Panc1 (cell line): ENCODE results near the gene SLC4A7. TPM values are rescaled to one million over a fixed set of nuclear protein-coding genes. Genes with fewer than 3 reads are reported as not detected.

Experiments used
- ATAC-seq: fragments of 200-7000 bp; cut with Tn5 transposase; 2 replicates; pipeline ENCODE4 v1.9.1; 2020; ENCODE audit warnings: mild to moderate bottlenecking, moderate library complexity
- BruUV-seq: library from RNA; stranded (reverse); fragments of 400-500 nt; replicated peaks from 2 replicates; lab custom pipeline; 2021; lab: Mats Ljungman, UMichigan
- CTCF ChIA-PET: fragments of 300-600 bp; sonication (Branson Sonifier 250); formaldehyde crosslinking; loops from one replicate; lab custom pipeline; 2022; ENCODE audit warnings: antibody characterized with exemption; lab: Charles Lee
- POLR2A ChIA-PET: fragments of 300-600 bp; sonication (Branson Sonifier 250); formaldehyde crosslinking; loops from one replicate; lab custom pipeline; 2022; ENCODE audit warnings: antibody characterized with exemption; lab: Charles Lee
- DNase-seq: peaks from one replicate; pipeline ENCODE4 v3.0.0-alpha.2; 2010; ENCODE audit warnings: low read depth, low spot score
- H3K27ac ChIP-seq: 2 replicates; pipeline ENCODE4 v1.5.1; 2011; ENCODE audit warnings: mild to moderate bottlenecking, low read length, inconsistent platforms
- H3K27me3 ChIP-seq: fragments of 200-500 bp; sonication (Bioruptor generic); 2 replicates; pipeline ENCODE4 v1.6.0; 2014; ENCODE audit warnings: low read length, inconsistent platforms; ENCODE audit not compliant: control insufficient read depth, insufficient read depth
- H3K36me3 ChIP-seq: fragments of 200-500 bp; sonication (Bioruptor generic); 2 replicates; pipeline ENCODE4 v1.5.1; 2014; ENCODE audit warnings: inconsistent platforms, mild to moderate bottlenecking, low read length, moderate library complexity; ENCODE audit not compliant: control insufficient read depth, insufficient read depth
- H3K4me1 ChIP-seq: 2 replicates; pipeline ENCODE4 v1.5.1; 2011; ENCODE audit warnings: inconsistent platforms, mild to moderate bottlenecking, low read length, moderate library complexity; ENCODE audit not compliant: control insufficient read depth, insufficient read depth
- H3K4me3 ChIP-seq, 2 experiments: 2 replicates each; pipeline ENCODE4 v1.5.1; 2011 to 2012; ENCODE audit warnings: low read depth in 2 of 2, low read length in 2 of 2, mild to moderate bottlenecking in 2 of 2, inconsistent platforms in 1 of 2, moderate library complexity in 1 of 2
- H3K9me3 ChIP-seq: fragments of 200-500 bp; sonication (Bioruptor generic); 2 replicates; pipeline ENCODE4 v1.5.1; 2014; ENCODE audit warnings: low read depth, mild to moderate bottlenecking, inconsistent platforms, low read length, moderate library complexity; ENCODE audit not compliant: control insufficient read depth, insufficient read depth
- POLR2AphosphoS5 ChIP-seq: IDR thresholded peaks from 2 replicates; pipeline ENCODE4 v1.6.1; 2012; ENCODE audit warnings: mild to moderate bottlenecking, low read depth, low read length, moderate library complexity
- SIN3A ChIP-seq: IDR thresholded peaks from 2 replicates; pipeline ENCODE4 v1.6.1; 2012; ENCODE audit warnings: low read depth, mild to moderate bottlenecking, low read length, moderate library complexity, borderline replicate concordance; ENCODE audit not compliant: insufficient read depth
- TCF7L2 ChIP-seq: IDR thresholded peaks from 2 replicates; pipeline ENCODE4 v1.6.1; 2011; ENCODE audit warnings: mild to moderate bottlenecking, low read depth, low read length, inconsistent platforms
- in situ Hi-C: cut with HindIII; loops from 2 replicates; pipeline ENCODE4 v1.10.0; 2016; ENCODE audit warnings: low sequenced_read_pairs, low pct_unique_long_range_greater_than_20kb
- intact Hi-C: fragments of 100-400 bp; cut with micrococcal nuclease; formaldehyde crosslinking; loops from one replicate; pipeline ENCODE4 v1.10.0; 2022; ENCODE audit not compliant: unreplicated experiment
- total RNA-seq: library from RNA; stranded (reverse); gene quantifications from one replicate; pipeline ENCODE4 v1.2.1, GENCODE V29; 2021; ENCODE audit not compliant: unreplicated experiment
- TF ChIP-seq, protein P1 (sequence below): fragments of 450-650 bp; IDR thresholded peaks from 2 replicates; pipeline ENCODE4 v1.5.1; 2017; ENCODE audit warnings: mild to moderate bottlenecking
- TF ChIP-seq, protein P2 (sequence below), 2 experiments: IDR thresholded peaks; 2 replicates each; pipeline ENCODE4 v1.6.1; 2011 to 2012; ENCODE audit warnings: low read depth in 2 of 2, control low read depth in 1 of 2, low read length in 1 of 2, mild to moderate bottlenecking in 1 of 2, moderate library complexity in 1 of 2; ENCODE audit not compliant: insufficient read depth in 1 of 2

SLC4A7 gene
- total RNA-seq, 1 experiment from 2014 or later: 99.4 TPM

DNA sequence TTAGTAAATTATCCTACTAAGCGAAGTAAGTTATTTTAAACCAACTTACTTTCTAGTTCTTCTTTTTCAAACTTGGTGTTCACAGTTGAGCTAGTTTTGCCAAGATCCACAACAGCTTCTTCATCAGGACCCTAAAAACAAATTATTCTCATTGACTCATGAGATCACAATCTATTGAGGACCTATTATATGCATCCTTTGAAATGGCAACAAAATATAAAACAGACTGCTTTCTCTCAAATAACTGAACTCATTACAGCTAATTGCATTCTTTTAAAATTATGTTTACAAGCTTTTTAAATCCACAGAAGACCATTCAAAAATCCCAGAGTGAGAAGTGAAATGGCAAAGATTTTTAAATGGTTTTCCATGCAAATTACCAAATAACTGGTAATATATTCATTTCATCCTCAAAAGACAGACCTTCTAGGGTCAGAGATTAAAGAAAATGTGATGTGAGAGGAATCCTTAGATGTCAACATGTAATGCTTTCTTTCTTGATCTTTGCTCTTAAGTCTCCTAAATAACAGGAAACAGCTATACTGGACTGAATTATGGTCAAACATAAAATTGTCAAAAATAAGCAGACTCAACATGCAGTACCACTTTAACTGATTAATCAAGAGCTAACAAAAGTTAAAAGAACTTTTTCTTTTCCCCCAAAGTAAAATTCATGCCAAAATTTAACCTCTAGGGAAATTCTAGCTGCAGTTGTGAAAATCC lies 31.7 kb downstream of the SLC4A7 start:
- intact Hi-C loops (no loop called here), in situ Hi-C loops (no loop called here)
- peak overlapping the region; percentile 57 for H3K27ac ChIP-seq
- DNase-seq: no peak
- BruUV-seq: no TSS peak
- ChIA-PET CTCF (interaction anchor here (0.7 kb wide), 1 partner anchor 286 kb away, joined by 3 read pairs; no protein-coding TSS in a partner anchor), POLR2A (no interaction called here)
- peaks cover 21% of the 10 kb centered on the region; the same call in 1 of the 2 replicates for H3K36me3 ChIP-seq
- ATAC-seq: no peak
- H3K4me3 ChIP-seq: no peak overlapping the region
- no peaks in the 10 kb centered on the region for H3K27me3 ChIP-seq
- TF ChIP-seq TCF7L2 (no peak), SIN3A (no peak), POLR2AphosphoS5 (no peak)
- TF ChIP-seq, protein P1, sequence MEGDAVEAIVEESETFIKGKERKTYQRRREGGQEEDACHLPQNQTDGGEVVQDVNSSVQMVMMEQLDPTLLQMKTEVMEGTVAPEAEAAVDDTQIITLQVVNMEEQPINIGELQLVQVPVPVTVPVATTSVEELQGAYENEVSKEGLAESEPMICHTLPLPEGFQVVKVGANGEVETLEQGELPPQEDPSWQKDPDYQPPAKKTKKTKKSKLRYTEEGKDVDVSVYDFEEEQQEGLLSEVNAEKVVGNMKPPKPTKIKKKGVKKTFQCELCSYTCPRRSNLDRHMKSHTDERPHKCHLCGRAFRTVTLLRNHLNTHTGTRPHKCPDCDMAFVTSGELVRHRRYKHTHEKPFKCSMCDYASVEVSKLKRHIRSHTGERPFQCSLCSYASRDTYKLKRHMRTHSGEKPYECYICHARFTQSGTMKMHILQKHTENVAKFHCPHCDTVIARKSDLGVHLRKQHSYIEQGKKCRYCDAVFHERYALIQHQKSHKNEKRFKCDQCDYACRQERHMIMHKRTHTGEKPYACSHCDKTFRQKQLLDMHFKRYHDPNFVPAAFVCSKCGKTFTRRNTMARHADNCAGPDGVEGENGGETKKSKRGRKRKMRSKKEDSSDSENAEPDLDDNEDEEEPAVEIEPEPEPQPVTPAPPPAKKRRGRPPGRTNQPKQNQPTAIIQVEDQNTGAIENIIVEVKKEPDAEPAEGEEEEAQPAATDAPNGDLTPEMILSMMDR: no peak
- TF ChIP-seq, protein P2, sequence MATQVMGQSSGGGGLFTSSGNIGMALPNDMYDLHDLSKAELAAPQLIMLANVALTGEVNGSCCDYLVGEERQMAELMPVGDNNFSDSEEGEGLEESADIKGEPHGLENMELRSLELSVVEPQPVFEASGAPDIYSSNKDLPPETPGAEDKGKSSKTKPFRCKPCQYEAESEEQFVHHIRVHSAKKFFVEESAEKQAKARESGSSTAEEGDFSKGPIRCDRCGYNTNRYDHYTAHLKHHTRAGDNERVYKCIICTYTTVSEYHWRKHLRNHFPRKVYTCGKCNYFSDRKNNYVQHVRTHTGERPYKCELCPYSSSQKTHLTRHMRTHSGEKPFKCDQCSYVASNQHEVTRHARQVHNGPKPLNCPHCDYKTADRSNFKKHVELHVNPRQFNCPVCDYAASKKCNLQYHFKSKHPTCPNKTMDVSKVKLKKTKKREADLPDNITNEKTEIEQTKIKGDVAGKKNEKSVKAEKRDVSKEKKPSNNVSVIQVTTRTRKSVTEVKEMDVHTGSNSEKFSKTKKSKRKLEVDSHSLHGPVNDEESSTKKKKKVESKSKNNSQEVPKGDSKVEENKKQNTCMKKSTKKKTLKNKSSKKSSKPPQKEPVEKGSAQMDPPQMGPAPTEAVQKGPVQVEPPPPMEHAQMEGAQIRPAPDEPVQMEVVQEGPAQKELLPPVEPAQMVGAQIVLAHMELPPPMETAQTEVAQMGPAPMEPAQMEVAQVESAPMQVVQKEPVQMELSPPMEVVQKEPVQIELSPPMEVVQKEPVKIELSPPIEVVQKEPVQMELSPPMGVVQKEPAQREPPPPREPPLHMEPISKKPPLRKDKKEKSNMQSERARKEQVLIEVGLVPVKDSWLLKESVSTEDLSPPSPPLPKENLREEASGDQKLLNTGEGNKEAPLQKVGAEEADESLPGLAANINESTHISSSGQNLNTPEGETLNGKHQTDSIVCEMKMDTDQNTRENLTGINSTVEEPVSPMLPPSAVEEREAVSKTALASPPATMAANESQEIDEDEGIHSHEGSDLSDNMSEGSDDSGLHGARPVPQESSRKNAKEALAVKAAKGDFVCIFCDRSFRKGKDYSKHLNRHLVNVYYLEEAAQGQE (IDR thresholded peaks at IDR 0.05; ENCODE audit: insufficient read depth in 1 of 2, low read depth in 2 of 2, low read length in 1 of 2): no peak
- H3K4me1 ChIP-seq: peaks cover 78% of the 10 kb centered on the region
- H3K9me3 ChIP-seq: no peaks in the 10 kb centered on the region

DNA sequence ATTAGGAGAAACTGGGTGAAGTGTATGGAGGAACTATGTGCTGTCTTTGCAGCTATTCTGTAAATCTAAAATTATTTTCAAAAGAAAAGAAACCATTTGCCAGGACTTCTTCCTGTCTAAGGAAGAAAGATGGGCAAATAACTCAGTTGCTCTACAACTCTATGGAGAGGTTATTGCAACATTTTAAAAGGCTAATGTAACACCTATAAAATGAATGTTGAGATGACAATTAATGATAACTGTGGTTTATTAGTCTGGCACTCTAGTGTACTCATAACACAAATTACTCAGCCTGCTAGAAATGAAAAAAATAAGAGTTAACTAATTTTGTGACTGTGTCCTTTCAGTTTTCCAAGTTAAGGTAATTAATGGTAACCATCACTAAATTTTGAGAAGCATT lies 32.3 kb downstream of the SLC4A7 start:
- in situ Hi-C loops: no loop called here
- CTCF ChIA-PET: no interaction called here
- no peaks in the 10 kb centered on the region for H3K9me3 ChIP-seq

DNA sequence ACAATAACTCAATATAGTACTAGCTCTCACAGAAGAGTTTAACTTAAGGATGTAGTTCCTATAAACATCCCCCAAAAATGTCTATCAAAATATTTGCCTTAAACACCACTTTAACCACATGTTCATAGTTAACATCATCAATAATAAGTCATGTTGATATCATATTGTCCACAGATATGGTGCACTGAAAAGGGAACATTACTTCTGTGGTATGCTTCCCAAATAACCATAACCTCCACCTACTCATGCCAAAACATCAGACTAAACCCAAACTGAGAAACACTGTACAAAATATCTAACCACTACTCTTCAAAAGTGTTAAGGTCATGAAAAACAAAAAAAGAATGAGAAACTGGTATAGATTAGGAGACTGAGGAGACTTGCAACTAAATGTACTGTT lies 32.9 kb downstream of the SLC4A7 start:
- H3K36me3 ChIP-seq: peaks cover 29% of the 10 kb centered on the region
- POLR2A ChIA-PET: interaction anchor here (0.7 to 1.1 kb wide), 2 partner anchors 9 to 86 kb away, joined by 3 to 7 read pairs; no protein-coding TSS in a partner anchor
- no peak overlapping the region for H3K4me3 ChIP-seq
- in situ Hi-C loops (no loop called here), intact Hi-C loops (no loop called here)
- no peaks in the 10 kb centered on the region for H3K27me3 ChIP-seq
- peak; percentile 26; the same call in 1 of the 2 replicates for ATAC-seq
- H3K9me3 ChIP-seq: no peaks in the 10 kb centered on the region
- CTCF ChIA-PET: no interaction called here
- TF ChIP-seq SIN3A (no peak), TCF7L2 (no peak), POLR2AphosphoS5 (no peak)
- TF ChIP-seq, protein P2 (IDR thresholded peaks at IDR 0.05; ENCODE audit: insufficient read depth in 1 of 2, low read depth in 2 of 2, low read length in 1 of 2): no peak
- TF ChIP-seq, protein P1: no peak
- DNase-seq: no peak
- H3K4me1 ChIP-seq: peaks cover 65% of the 10 kb centered on the region
- peak overlapping the region; percentile 74 for H3K27ac ChIP-seq
- BruUV-seq: no TSS peak

More for the DNA sequence above, 32.3 kb downstream of the SLC4A7 start:
- no peak for TF ChIP-seq TCF7L2
- BruUV-seq: no TSS peak
- ATAC-seq: no peak
- no peaks in the 10 kb centered on the region for H3K27me3 ChIP-seq
- H3K4me3 ChIP-seq: no peak overlapping the region
- H3K36me3 ChIP-seq: peaks cover 26% of the 10 kb centered on the region
- H3K27ac ChIP-seq: peak overlapping the region; percentile 74; the same call in 1 of the 2 replicates
- POLR2A ChIA-PET: no interaction called here
- intact Hi-C loops: no loop called here
- no peak for DNase-seq
- peaks cover 71% of the 10 kb centered on the region for H3K4me1 ChIP-seq
